GM06990 (cell line): ENCODE results near the gene VPS26B.

ENCODE experiments used
- DNase-seq: peaks from one replicate; pipeline ENCODE4 v3.0.0-alpha.2; 2011; ENCODE audit not compliant: insufficient read length; ENCODE audit errors: extremely low read depth
- H3K27me3 ChIP-seq: replicated peaks from 2 replicates; pipeline ENCODE4 v1.6.0; 2011; ENCODE audit warnings: low read length; ENCODE audit not compliant: control insufficient read depth, insufficient read depth
- H3K36me3 ChIP-seq: 2 replicates; pipeline ENCODE4 v1.5.1; 2011; ENCODE audit warnings: low read length; ENCODE audit not compliant: control insufficient read depth, insufficient read depth
- H3K4me3 ChIP-seq: replicated peaks from 2 replicates; pipeline ENCODE4 v1.5.1; 2011; ENCODE audit warnings: low read depth, mild to moderate bottlenecking, control low read depth, low read length
- CTCF ChIP-seq: IDR thresholded peaks from 2 replicates; pipeline ENCODE4 v1.5.1; 2011; ENCODE audit warnings: low read length, control low read depth, mild to moderate bottlenecking, inconsistent platforms; ENCODE audit not compliant: insufficient read depth, poor library complexity, severe bottlenecking

The VPS26B gene

GRCh38 chr11:134246678-134247077, 22.2 kb downstream of the VPS26B start:
- H3K36me3 ChIP-seq = peaks cover 21% of the 10 kb centered on the region
- no peak overlapping the region for H3K4me3 ChIP-seq
- no peak for TF ChIP-seq CTCF

GRCh38 chr11:134248910-134249480, 24.5 kb downstream of the VPS26B start:
- Histone ChIP-seq H3K36me3 (peaks cover 19% of the 10 kb centered on the region), H3K4me3 (no peak overlapping the region), H3K27me3 (no peaks in the 10 kb centered on the region)
- TF ChIP-seq CTCF = no peak
- no peak for DNase-seq

More at GRCh38 chr11:134246678-134247077, 22.2 kb downstream of the VPS26B start:
- no peaks in the 10 kb centered on the region for H3K27me3 ChIP-seq
- DNase-seq = no peak

- no peak overlapping the region for H3K4me3 ChIP-seq
Measured at GRCh38 chr11:134250246-134250645, 25.8 kb downstream of the VPS26B start.

GRCh38 chr11:134250675-134251074, 26.2 kb downstream of the VPS26B start:
- TF ChIP-seq CTCF = no peak
- Histone ChIP-seq H3K27me3 (no peaks in the 10 kb centered on the region), H3K4me3 (no peak overlapping the region), H3K36me3 (peaks cover 14% of the 10 kb centered on the region)
- no peak for DNase-seq

More at GRCh38 chr11:134250246-134250645, 25.8 kb downstream of the VPS26B start:
- no peak for DNase-seq
- no peaks in the 10 kb centered on the region for H3K27me3 ChIP-seq
- peaks cover 16% of the 10 kb centered on the region for H3K36me3 ChIP-seq
- TF ChIP-seq CTCF = no peak

GRCh38 chr11:134252346-134253187, 28.1 kb downstream of the VPS26B start:
- Histone ChIP-seq H3K36me3 (peaks cover 3% of the 10 kb centered on the region), H3K4me3 (peak overlapping the region; percentile 90), H3K27me3 (no peaks in the 10 kb centered on the region)
- no peak for DNase-seq
- TF ChIP-seq CTCF = no peak
